Measurements from ENCODE around the gene OR1L6.

Gene OR1L6, protein sequence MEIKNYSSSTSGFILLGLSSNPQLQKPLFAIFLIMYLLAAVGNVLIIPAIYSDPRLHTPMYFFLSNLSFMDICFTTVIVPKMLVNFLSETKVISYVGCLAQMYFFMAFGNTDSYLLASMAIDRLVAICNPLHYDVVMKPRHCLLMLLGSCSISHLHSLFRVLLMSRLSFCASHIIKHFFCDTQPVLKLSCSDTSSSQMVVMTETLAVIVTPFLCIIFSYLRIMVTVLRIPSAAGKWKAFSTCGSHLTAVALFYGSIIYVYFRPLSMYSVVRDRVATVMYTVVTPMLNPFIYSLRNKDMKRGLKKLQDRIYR

DNA sequence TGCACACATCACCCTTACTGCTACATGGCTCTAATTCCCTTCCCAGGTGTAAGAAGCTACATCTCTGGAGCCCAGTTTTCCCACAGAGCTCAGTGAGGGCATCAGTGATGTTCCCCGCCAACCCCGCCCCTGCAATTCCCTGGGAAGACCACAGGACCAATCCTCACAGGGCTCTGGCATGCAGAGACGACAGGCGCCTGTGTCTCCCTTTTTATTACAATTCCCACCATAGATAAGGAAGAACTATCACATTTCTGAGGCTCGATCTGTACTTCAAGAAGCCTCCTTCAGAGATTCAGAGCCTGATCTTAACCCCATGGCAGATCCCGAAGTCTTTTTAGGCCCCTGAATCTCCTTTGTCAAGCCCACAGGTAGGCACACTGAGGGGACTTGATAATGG lies at the start of gene OR1L6:
Gene OR1L6, plus strand, starts transcription at position 301 of the 400 bp plus-strand sequence. CDS start 7,545 bp downstream, outside the sequence.
- DNase-seq (ENCODE audit: extremely low spot score, insufficient read length, low read depth) (no peak), FAIRE-seq (no peak)

DNA sequence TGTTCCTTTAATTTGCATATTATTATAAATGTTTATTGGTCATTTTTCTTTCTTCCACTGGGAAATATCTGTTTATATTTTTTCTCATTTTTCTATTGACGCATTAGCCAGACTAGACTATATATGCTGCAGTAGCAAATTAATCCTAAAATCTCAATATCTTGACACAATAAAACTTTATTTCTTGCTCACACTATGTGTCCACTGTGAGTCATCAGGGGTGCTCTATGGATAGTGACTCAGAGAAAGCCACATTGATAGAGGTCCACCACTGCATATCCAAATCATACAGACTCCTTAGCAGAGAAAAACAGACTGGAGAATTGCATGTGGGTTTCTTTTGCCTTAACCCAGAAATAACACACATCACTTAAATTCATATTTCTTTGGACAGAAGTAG lies 46.4 kb upstream of the OR1L6 start:
- no peak for DNase-seq (ENCODE audit: extremely low spot score, insufficient read length, low read depth)
- no peak for FAIRE-seq

DNA sequence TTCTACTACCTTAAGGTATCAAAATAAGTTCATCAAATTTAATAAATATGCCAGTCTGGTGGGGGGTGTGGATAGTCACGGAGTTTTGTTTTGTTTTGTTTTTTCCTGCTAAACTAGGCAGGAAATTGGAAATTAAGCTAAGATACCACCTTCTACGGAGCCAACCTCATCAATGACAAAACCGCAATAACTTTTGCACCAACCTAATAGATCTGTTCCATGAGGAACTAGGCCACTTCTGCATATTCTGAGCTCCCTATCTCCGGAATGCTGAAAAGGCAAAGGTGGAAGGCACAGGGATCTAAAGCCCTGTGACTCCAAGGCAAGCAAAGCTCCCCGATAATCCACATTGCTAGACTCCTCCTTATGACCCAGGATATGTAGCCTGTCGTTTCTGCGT lies 24.1 kb upstream of the OR1L6 start:
- DNase-seq (ENCODE audit: extremely low spot score, insufficient read length, low read depth) (no peak), FAIRE-seq (no peak)

DNA sequence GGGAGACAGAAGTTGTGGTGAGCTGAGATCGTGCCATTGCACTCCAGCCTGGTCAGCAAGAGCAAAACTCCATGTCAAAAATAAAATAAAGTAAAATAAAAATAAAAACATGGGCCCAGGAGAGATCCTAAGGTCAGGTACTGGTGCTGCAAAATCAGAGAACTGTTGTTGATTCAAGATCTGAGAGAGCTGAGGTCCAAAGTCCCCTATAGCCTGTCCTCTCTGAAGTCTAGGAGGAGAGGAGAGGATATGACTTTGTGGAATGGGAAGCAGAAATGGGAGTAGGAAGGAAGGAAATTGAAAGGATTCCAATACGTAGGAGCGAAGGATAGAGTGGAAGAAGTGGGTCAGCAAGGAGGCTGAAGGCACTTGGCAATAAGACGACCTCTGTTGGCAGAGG lies 22.9 kb upstream of the OR1L6 start:
- FAIRE-seq (no peak), DNase-seq (ENCODE audit: extremely low spot score, insufficient read length, low read depth) (no peak)

DNA sequence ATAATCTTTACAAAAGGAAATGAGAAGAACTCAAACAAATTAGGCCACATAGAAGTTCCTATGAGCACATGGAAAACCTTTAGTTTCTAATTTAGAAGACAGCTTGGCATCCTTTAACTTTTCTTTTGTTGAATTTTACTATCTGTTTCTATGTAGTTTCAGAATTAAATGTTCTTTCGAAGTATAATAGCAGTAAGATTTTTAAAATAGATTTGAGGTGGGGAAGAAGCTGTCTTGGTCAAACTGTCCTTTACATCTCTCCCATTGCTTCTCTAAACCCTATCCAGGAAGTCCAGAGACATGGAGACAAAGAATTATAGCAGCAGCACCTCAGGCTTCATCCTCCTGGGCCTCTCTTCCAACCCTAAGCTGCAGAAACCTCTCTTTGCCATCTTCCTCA lies 18.4 kb upstream of the OR1L6 start, which contains the start of gene OR1L4:
Gene OR1L4, plus strand, starts transcription at position 301 of the 400 bp plus-strand sequence. Its CDS starts 0 bp downstream, at position 301.
- FAIRE-seq (no peak), DNase-seq (ENCODE audit: extremely low spot score, insufficient read length, low read depth) (no peak)

DNA sequence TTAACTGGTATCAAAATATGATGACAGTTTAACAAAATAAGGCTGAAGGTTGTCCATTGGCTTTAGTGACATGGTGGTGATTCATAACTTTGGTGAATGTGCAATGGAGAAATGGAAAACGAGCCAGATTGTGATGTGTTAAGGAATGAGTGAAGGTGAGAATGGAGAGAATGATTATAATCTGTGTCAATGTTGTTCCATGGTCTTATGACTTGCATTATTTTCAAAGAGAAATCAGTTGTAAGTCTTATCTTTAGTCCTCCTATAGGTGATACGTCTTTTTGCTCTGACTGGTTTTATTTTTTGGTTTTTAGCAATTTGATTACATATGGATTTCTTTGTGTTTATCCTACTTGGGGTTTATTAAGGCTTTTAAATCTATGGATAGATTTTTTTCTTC lies 12.7 kb downstream of the OR1L6 start:
- no peak for FAIRE-seq
- DNase-seq (ENCODE audit: extremely low spot score, insufficient read length, low read depth), result no peak

DNA sequence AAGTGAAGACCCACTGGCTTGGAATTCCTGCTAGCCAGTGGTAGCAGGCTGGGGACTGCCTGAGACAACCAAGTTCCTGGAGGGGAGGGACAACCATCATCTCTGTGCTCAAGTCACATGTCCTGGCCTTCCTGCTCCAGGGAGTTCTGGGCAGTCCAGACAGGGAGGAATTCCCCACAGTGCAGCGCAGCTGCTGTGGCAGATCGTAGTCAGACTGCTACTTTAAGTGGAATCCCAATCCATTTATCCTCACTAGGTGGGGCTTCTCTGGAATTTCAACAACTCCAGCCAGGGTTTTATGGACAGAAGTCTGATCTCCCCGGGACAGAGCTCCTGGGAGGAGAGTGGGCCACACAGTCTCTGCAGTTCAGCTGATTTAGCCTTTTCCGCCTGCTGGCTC lies 25.7 kb downstream of the OR1L6 start:
- FAIRE-seq (no peak), DNase-seq (ENCODE audit: extremely low spot score, insufficient read length, low read depth) (no peak)

DNA sequence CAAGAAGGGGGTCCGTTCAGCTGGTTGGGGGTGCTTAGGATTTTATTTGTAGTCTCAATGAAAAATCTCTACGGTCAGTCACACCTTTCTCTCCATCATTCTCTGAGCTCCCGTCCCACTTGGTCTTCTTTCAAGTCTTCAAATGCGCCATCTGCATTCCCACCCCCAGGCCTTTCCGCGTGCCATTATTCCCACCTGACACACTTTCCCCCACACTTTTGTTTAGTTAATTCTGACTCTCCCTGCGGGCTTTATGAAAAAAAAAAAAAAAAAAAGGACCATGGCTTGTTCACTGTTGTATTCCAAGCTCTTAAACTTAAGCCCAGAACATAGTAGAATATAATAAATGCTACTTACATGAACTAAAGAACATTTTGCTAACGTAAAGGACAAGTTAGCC lies 34.9 kb downstream of the OR1L6 start:
- DNase-seq (ENCODE audit: extremely low spot score, insufficient read length, low read depth) (no peak), FAIRE-seq (no peak)

DNA sequence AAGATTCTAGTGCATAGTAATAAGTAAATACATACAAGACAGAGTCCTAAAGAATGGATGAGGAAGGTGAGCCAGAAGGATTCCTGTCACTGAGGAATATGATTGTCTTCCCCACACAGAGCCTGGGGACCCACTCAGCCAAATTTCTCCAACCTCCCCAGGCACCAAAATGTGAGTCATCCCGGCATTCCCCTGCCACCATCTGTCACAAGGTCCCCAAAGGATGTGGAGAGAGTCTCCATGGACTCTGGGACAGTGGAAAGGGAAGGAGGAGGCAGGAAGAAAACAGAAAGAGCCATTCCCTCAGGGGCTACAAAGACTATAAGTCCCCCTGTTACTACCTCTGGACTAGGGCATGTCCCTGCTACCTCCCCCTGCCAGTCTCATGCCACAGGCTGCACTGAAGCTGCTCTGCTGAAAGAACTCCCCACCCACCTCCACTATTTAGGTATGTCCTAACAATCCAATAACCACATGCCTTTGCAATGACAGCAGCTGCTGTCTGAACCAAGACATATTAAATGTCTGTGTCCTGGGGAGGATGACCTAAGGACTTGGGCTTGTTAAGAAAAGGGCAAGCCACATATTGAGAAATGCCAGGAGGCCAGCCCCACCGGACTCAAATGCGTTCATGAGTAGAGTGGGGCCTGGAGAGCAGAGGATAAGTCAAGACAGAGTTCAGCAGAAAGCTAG lies 36.0 kb downstream of the OR1L6 start:
- FAIRE-seq (no peak), DNase-seq (ENCODE audit: extremely low spot score, insufficient read length, low read depth) (no peak)

DNA sequence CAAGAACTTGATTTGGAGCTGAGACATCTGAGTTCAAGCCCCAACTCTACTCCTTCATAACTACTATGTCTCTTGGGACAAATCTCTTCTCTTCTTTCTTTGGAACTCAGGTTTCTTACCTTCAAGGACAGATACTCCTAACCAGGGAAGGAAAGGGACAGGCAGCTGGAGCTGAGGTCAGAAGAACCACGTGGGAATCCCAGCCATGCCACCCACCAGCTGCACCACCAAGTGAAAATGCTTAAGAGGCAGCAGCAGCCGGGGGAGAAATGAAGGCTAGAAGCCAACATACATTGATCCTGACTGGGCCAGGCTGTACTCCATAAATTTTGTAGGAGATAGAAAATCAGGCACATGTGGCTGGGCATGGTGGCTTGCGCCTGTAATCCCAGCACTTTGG lies 37.1 kb downstream of the OR1L6 start:
- DNase-seq (ENCODE audit: extremely low spot score, insufficient read length, low read depth) (no peak), FAIRE-seq (no peak)

DNA sequence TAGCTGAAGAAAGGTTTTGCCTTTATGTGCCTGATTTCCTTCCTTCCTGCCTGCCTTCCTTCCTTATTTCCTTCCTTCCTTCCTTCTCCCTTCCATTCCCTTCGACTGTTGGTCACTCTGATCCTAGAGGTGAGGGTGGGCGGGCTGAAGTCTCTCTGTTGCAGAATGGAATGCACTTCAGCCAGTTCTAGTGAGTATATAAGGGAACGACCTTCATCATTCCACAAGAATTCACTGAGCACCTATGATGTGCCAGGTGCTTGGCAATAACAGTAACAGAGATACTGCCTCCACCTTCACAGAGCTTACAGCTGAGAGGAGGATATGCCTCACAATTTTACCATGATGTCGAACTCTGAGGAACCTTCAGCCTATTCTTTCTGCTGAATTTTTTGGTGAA lies 37.9 kb downstream of the OR1L6 start:
- FAIRE-seq (no peak), DNase-seq (ENCODE audit: extremely low spot score, insufficient read length, low read depth) (no peak)

DNA sequence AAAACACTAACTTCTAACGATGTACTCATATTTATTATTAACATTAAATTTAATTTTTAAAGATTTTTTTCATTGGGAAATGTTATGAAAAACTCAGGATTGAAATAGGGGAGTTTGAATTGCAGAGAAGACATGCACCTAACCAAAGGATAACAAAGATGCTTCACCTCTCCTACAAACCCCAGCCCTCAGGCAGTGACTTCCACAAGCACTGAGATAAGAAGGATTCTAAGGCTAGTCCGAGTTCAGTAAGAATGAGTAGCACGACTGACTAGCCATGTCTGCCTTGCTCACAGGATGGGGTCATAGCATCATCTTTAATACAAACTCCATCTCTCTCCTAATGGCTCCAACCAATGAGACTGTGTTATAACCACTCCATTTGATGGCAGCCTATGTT lies 39.6 kb downstream of the OR1L6 start:
- FAIRE-seq (no peak), DNase-seq (ENCODE audit: extremely low spot score, insufficient read length, low read depth) (no peak)

DNA sequence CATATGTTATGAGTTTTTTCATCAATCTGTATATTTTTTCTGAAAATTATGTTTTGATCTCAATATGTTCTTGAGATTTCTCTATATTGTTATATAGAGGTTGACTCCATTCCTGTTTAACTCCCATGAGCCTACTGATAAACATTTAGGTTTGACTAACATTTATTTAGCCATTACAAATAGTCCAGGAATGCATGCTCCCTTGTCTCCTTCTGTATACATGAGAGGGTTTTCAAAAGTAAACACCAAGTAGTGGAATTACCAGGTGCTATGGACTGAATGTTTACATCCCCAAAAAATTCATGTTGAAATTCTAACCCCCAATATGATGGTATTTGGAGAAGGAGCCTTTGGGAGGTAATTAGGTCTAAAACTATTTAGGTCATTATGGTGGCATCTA lies 43.2 kb downstream of the OR1L6 start:
- DNase-seq (ENCODE audit: extremely low spot score, insufficient read length, low read depth) (no peak), FAIRE-seq (no peak)

DNA sequence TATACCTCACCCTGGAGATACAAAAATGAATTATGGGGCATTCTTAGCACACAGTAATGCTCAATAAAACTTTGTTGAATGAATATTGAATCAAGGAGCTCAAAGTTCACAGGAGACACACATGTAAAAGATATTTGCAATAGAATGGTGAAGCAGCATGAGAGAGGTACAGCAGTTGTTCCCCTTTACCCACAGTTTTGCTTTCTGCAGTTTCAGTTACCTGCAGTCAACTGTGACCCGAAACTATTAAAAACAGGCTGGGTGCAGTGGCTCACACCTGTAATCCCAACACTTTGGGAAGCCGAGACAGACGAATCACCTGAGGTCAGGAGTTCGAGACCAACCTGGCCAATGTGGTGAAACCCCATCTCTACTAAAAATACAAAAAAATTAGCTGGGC lies 44.2 kb downstream of the OR1L6 start:
- FAIRE-seq (no peak), DNase-seq (ENCODE audit: extremely low spot score, insufficient read length, low read depth) (no peak)

DNA sequence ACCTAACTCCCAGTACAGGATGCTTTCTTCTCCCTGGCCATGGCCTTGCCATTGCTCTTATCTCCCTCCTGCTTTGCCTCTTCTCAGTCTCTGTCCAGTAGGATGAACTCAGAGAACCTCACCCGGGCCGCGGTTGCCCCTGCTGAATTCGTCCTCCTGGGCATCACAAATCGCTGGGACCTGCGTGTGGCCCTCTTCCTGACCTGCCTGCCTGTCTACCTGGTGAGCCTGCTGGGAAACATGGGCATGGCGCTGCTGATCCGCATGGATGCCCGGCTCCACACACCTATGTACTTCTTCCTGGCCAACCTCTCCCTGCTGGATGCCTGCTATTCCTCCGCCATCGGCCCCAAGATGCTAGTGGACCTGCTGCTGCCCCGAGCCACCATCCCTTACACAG lies 46.7 kb downstream of the OR1L6 start, which contains the start of gene OR5C1:
Gene OR5C1, plus strand, starts transcription at position 103 of the 400 bp plus-strand sequence. Its CDS starts 0 bp downstream, at position 103.
- DNase-seq (ENCODE audit: extremely low spot score, insufficient read length, low read depth), result no peak
- FAIRE-seq, result no peak

DNA sequence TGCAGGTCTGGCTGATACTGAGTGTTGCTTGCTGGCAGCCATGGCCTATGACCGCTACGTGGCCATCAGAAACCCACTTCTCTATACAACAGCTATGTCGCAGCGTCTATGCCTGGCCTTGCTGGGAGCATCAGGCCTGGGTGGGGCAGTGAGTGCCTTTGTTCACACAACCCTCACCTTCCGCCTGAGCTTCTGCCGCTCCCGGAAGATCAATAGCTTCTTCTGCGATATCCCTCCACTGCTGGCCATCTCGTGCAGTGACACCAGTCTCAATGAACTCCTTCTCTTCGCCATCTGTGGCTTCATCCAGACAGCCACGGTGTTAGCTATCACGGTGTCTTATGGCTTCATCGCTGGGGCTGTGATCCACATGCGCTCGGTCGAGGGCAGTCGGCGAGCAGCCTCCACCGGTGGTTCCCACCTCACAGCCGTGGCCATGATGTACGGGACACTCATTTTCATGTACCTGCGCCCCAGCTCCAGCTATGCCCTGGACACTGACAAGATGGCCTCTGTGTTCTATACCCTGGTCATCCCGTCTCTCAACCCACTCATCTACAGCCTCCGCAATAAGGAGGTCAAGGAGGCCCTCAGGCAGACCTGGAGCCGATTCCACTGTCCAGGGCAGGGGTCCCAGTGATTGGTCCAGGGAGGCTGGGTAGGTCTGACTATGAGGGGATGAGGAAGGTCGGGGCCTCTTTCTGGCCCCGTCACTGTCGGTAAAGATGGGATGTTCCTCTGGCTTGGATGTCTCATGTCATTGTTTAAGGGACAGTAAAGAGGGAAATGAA lies 47.3 kb downstream of the OR1L6 start:
- FAIRE-seq, result no peak

DNA sequence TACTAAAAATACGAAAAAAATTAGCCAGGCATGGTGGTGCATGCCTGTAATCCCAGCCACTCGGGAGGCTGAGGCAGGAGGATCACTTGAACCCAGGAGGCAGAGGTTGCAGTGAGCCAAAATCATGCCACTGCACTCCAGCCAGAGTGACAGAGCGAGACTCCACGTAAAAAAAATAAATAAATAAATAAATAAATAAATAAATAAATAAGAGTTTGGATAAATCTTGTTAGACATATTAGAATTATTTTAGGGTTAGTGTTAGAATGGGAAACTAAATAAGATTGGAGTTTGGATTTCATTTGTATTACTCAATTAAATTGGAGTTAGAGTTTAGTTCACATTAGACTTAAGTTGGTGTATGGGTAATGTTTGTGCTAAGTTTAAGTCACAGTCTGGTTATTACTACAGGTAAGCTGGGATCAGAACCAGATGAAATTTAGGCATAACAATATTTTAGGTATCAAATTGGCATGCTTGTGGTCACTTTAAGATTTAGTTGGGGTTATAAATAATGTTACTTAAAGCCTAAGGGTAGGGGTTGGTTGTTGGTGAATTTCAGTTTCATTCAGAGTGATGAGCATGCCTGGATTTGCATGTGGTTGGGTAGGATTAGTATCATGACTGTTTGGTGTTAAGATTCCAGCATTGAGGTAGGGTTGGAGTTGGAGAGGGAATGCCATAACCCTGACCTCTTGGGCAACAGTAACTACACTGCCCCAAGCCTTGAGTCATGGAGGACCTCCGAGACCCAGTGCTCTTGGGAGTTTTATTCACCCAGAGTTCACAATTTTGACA lies 50.0 kb downstream of the OR1L6 start:
- DNase-seq (ENCODE audit: extremely low spot score, insufficient read length, low read depth), result no peak
- FAIRE-seq, result no peak

More for the DNA sequence above, 47.3 kb downstream of the OR1L6 start:
- DNase-seq (ENCODE audit: extremely low spot score, insufficient read length, low read depth), result no peak

DNA sequence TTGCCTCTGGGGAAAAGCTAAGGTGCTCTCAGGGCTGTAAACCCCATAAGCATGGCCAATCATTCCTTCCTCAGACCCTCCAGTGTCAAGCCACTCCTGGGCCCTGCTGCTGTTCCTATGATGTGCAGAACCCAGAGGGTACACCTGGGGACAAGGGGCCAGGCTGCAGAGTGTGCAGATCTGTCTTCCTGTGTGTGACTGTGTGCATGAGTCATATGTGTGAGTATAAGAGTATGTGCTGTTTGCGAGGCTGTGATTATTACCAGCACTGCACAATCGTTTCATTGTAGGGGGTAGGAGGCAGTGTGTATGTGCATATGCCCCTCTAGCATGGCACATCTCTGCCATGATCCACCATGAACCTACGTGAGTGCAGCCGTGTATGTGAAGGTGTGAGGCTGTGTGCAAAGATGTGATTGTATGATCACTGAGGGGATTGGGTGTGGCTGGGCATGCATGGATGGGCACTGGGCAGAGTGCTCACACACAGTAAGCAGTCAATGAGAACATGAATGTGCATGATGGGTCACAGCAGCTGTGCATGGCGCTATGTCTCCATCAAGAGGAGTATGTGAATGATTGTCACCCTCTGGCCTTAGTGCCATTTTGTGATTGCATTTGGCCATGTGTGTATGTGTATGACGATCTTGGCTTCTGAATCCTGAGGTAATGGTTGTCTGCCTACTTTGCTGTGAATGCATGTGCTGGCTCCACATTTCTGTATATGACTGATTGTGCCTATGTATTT lies 55.4 kb downstream of the OR1L6 start:
- DNase-seq (ENCODE audit: extremely low spot score, insufficient read length, low read depth) (no peak), FAIRE-seq (no peak)

Measured in GM18507 (cell line).